Fibroblast of villous mesenchyme (primary cell): ENCODE results near the gene KLK3. TPM values are rescaled to one million over a fixed set of nuclear protein-coding genes. Genes with fewer than 3 reads are reported as not detected.

Source experiments
- DNase-seq: peaks from one replicate; pipeline ENCODE4 v3.0.0-alpha.2; 2010; ENCODE audit warnings: low read depth
- H3K4me3 ChIP-seq: 2 replicates; pipeline ENCODE4 v1.5.1; 2011; ENCODE audit warnings: low read depth, mild to moderate bottlenecking, low read length
- CTCF ChIP-seq: IDR thresholded peaks from 2 replicates; pipeline ENCODE4 v1.5.1; 2012; ENCODE audit warnings: low read depth, mild to moderate bottlenecking, low read length; ENCODE audit not compliant: insufficient read depth
- total RNA-seq: library from RNA; depleted of rRNA; stranded (reverse); fragments of >200 nt; gene quantifications from 2 replicates; pipeline ENCODE4 v1.2.3, GENCODE V29; 2012

KLK3 gene
- total RNA-seq, 1 donor, result not detected

- H3K4me3 ChIP-seq, result no peak overlapping the region
- DNase-seq, result no peak
- no peak for TF ChIP-seq CTCF
These were observed 32.0 kb upstream of the KLK3 start for GRCh38 chr19:50822661-50823208.

GRCh38 chr19:50823389-50824042, 31.2 kb upstream of the KLK3 start, which contains the start of gene KLK1:
KLK1 (minus strand) TSS chr19:50823787; CDS start chr19:50823748, 39 bp downstream.
- no peak within 1 kb of the TSS for H3K4me3 ChIP-seq
- no peak for DNase-seq
- no peak for TF ChIP-seq CTCF

- no peak for DNase-seq
- no peak overlapping the region for H3K4me3 ChIP-seq
- TF ChIP-seq CTCF, result no peak
These were observed 28.0 kb upstream of the KLK3 start for GRCh38 chr19:50826492-50827240.

- no peak for TF ChIP-seq CTCF
- H3K4me3 ChIP-seq, result no peak overlapping the region
- no peak for DNase-seq
These were observed 27.2 kb upstream of the KLK3 start for GRCh38 chr19:50827476-50827875.

- no peak for DNase-seq
These were observed 24.9 kb upstream of the KLK3 start for GRCh38 chr19:50829801-50830200.

More at GRCh38 chr19:50829801-50830200, 24.9 kb upstream of the KLK3 start:
- no peak overlapping the region for H3K4me3 ChIP-seq
- no peak for TF ChIP-seq CTCF
